Activated CD8-positive, alpha-beta memory T cell treated with anti-CD3 and anti-CD28 coated beads for 24 hours (primary cell): ENCODE results near the gene DPY19L1.
"Not testable (repeated sequence)": the region's sequence is repeated elsewhere in the genome, so short reads cannot be mapped to it uniquely, and the experiment has no call there.

ENCODE experiments used
- DNase-seq: peaks from one replicate; pipeline ENCODE4 v3.0.0-alpha.2; 2020

Gene DPY19L1

DNA sequence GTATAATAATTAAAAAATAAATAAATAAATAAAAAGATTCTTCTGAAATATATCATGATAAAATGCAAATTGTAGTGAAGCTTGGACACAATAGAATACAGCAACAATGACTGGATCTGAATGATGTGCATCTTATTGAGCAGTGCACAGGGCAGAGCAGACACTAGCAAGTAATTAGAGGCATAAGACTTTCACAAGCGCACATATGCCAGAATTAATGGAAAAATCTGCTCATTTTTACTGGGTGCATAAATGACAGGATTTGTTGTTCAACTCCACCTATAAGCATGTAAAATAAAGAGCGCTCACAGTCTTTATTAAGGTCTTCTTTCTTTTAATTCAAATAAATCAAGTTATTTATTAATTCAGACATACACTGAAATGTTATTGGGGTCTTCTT lies 125.0 kb downstream of the DPY19L1 start:
- DNase-seq, result no peak

- not testable (repeated sequence) for DNase-seq
These were observed 130.9 kb downstream of the DPY19L1 start for GRCh38 chr7:34906266-34906850.

- no peak for DNase-seq
These were observed 132.3 kb downstream of the DPY19L1 start for GRCh38 chr7:34904987-34905386.

- DNase-seq, result not testable (repeated sequence)
These were observed 133.4 kb downstream of the DPY19L1 start for GRCh38 chr7:34903921-34904320.

- no peak for DNase-seq
These were observed 135.1 kb downstream of the DPY19L1 start for GRCh38 chr7:34902182-34902581.

DNA sequence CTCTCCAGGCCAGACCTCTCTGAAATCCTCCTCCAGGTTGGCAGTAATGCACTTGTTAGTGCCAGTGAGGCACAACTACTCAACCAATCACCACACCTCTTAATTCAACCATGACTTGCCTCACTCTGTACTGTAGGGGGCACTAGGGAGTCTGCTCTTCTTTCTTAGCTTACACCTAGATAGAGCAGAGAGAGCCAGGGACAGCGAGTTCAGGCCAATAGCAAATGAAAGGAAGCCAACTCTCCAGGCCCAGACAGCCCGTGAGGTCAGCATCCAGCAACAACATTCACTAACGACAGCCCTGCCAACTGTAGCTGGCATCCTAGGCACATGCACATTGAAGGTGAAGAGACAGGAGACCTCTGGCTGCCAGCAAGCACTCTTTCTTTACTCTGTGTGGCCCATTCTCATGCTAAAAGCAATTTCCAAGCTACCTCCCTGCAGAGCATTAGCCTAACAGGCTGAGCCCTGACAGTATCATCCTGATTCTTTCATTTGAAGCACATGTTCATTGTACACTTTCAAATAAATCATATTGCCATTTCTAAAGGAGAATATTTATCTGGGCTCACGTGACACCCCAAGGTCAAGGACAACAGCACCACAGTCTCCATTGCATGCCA lies 136.3 kb downstream of the DPY19L1 start:
- DNase-seq, result no peak

DNA sequence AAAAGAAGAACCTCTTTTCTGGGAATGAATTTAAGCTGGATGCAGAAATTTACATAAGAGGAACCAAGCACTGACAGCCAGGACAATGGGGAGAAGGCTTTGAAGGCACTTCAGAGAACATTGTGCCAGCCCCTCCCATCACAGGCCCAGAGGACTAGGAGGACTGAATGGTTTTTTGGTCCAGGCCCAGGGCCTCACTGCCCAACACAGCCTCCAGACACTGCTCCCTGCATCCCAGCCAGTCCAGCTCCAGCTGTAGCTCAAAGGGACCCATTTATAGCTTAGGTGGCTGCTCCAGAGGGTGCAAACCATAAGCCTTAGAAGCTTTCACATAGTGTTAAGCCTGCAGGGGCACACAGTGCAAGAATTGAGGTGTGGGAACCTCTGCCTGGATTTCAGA lies 142.1 kb downstream of the DPY19L1 start:
- DNase-seq, result no peak

DNA sequence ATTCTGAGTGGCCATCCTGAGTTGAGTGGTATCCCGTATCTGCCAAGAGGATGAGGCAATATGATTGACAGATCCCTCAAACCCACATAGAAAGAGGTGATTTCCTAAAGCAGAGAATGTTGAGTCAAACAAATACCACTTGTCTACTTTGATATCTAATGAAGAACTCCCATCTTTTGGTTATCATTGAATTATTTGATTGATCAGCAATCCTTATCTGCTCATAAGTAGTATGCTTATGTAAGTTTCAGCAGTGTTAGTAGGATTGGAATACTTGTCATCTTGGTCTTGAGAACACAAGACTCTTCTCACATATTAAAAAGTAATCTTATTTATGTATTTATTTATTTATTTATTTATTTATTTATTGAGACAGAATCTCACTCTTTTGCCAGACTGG lies 147.3 kb downstream of the DPY19L1 start:
- DNase-seq, result no peak

- DNase-seq, result no peak
These were observed 150.4 kb downstream of the DPY19L1 start for GRCh38 chr7:34886856-34887255.

DNA sequence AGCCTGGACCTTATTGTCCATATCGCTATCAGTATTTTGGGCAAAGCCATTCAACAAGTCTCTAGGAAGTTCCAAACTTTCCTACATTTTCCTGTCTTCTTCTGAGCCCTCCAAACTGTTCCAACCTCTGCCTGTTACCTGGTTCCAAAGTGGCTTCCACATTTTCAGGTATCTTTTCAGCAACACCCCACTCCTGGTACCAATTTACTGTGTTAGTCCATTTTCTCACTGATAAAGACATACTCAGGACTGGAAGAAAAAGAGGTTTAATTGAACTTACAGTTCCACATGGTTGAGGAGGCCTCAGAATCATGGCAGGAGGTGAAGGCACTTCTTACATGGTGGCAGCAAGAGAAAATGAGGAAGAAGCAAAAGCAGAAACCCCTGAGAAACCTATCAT lies 153.4 kb downstream of the DPY19L1 start:
- not testable (repeated sequence) for DNase-seq

DNA sequence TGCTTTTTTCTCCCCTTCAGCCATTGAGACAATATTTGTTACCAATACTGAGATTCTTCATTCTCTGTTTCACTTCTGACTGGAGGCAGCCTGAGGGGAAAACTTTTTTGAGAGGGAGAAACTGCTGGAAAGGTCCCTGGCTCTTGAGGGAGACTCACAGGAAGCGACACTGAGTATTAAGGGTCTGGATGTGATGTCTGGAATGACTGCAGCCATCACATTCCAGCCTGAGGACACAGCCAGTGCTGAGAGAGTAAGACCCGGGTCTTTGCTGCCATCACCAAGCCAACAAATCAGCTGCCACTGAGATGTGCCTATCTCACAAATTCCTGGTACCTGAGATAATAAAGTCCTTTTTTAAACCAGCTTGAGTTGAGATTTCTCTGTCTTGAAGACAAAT lies 157.4 kb downstream of the DPY19L1 start:
- no peak for DNase-seq

- not testable (repeated sequence) for DNase-seq
These were observed 158.1 kb downstream of the DPY19L1 start for GRCh38 chr7:34878944-34879735.
